HuH-7.5 (cell line): ENCODE results near the gene CTNNA2.

Experiments
- DNase-seq: peaks from one replicate; pipeline ENCODE4 v3.0.0; 2011; ENCODE audit warnings: low spot score

CTNNA2 gene

GRCh38 chr2:79981316-79981715 is 468.5 kb downstream of the CTNNA2 start:
- no peak for DNase-seq

- no peak for DNase-seq
These were observed 469.6 kb downstream of the CTNNA2 start for GRCh38 chr2:79982445-79982844.

GRCh38 chr2:79984476-79984875 is 471.6 kb downstream of the CTNNA2 start:
- no peak for DNase-seq

- DNase-seq, result no peak
These were observed 472.3 kb downstream of the CTNNA2 start for GRCh38 chr2:79985145-79985544.

GRCh38 chr2:79985571-79985970 is 472.7 kb downstream of the CTNNA2 start:
- no peak for DNase-seq

- no peak for DNase-seq
These were observed 480.3 kb downstream of the CTNNA2 start for GRCh38 chr2:79993144-79993543.

GRCh38 chr2:79994161-79994560 is 481.3 kb downstream of the CTNNA2 start:
- DNase-seq, result peak; percentile 8

- DNase-seq, result no peak
These were observed 482.1 kb downstream of the CTNNA2 start for GRCh38 chr2:79994965-79995364.

- no peak for DNase-seq
These were observed 483.9 kb downstream of the CTNNA2 start for GRCh38 chr2:79996709-79997108.

GRCh38 chr2:80001701-80002101 is 488.9 kb downstream of the CTNNA2 start:
- no peak for DNase-seq

GRCh38 chr2:80002112-80002511 is 489.3 kb downstream of the CTNNA2 start:
- DNase-seq, result no peak

- no peak for DNase-seq
These were observed 489.8 kb downstream of the CTNNA2 start for GRCh38 chr2:80002568-80003157.

- no peak for DNase-seq
These were observed 495.1 kb downstream of the CTNNA2 start for GRCh38 chr2:80007777-80008503.

- no peak for DNase-seq
These were observed 495.7 kb downstream of the CTNNA2 start for GRCh38 chr2:80008596-80008995.

- no peak for DNase-seq
These were observed 496.4 kb downstream of the CTNNA2 start for GRCh38 chr2:80009211-80009610.

GRCh38 chr2:80012061-80012460 is 499.2 kb downstream of the CTNNA2 start:
- DNase-seq, result no peak

GRCh38 chr2:80014637-80015036 is 501.8 kb downstream of the CTNNA2 start:
- no peak for DNase-seq

GRCh38 chr2:80016171-80016570 is 503.3 kb downstream of the CTNNA2 start:
- DNase-seq, result no peak

GRCh38 chr2:80019571-80020460 is 507.0 kb downstream of the CTNNA2 start:
- DNase-seq, result no peak

GRCh38 chr2:80022018-80022417 is 509.2 kb downstream of the CTNNA2 start:
- no peak for DNase-seq

GRCh38 chr2:80026040-80026729 is 513.3 kb downstream of the CTNNA2 start:
- no peak for DNase-seq

GRCh38 chr2:80028051-80028450 is 515.2 kb downstream of the CTNNA2 start:
- no peak for DNase-seq
